ENCODE results near the gene PLIN5.

The PLIN5 gene

GRCh38 chr19:4580961-4581665 lies 46.1 kb upstream of the PLIN5 start:
- peak overlapping the region; percentile 51 for H3K9ac ChIP-seq (ENCODE audit: low read length)
- no peaks in the 10 kb centered on the region for H3K27me3 ChIP-seq (ENCODE audit: insufficient read depth, low read length, poor library complexity)
- H3K23ac ChIP-seq (ENCODE audit: low read length): no peak overlapping the region
- H3K79me1 ChIP-seq (ENCODE audit: low read length): no peaks in the 10 kb centered on the region
- no CpG with 5 or more reads among the region's 62 CpGs for WGBS (ENCODE audit: extremely low coverage, insufficient coverage, low lambda C conversion rate)
- no peak overlapping the region for H4K8ac ChIP-seq (ENCODE audit: low read depth, low read length)
- H3K4me1 ChIP-seq (ENCODE audit: control insufficient read depth, low read depth, low read length): no peaks in the 10 kb centered on the region
- H2BK15ac ChIP-seq (replicated peaks; ENCODE audit: low read depth): no peak overlapping the region
- H3K56ac ChIP-seq (ENCODE audit: low read length): peak overlapping the region; percentile 73
- no peak overlapping the region for H3K4ac ChIP-seq (ENCODE audit: low read depth, low read length)
- peak overlapping the region; percentile 56 for H3K4me2 ChIP-seq (ENCODE audit: low read length)
- DNase-seq: no peak
- H3K79me2 ChIP-seq (ENCODE audit: control insufficient read depth, insufficient read depth, low read length): no peaks in the 10 kb centered on the region
- no peak overlapping the region for H2BK120ac ChIP-seq (ENCODE audit: low read depth, low read length)
- H2BK5ac ChIP-seq (ENCODE audit: low read length): no peak overlapping the region
- no peaks in the 10 kb centered on the region for H3K36me3 ChIP-seq (ENCODE audit: control insufficient read depth, insufficient read depth, low read length)
- H3K18ac ChIP-seq (ENCODE audit: low read length): peak overlapping the region; percentile 54
- no peak overlapping the region for H2AK5ac ChIP-seq (ENCODE audit: low read length)
- H3K4me3 ChIP-seq (ENCODE audit: low read length): peak overlapping the region; percentile 24
- H4K5ac ChIP-seq (ENCODE audit: low read length): no peak overlapping the region
- H3K27ac ChIP-seq (ENCODE audit: low read depth, low read length): no peak overlapping the region

DNA sequence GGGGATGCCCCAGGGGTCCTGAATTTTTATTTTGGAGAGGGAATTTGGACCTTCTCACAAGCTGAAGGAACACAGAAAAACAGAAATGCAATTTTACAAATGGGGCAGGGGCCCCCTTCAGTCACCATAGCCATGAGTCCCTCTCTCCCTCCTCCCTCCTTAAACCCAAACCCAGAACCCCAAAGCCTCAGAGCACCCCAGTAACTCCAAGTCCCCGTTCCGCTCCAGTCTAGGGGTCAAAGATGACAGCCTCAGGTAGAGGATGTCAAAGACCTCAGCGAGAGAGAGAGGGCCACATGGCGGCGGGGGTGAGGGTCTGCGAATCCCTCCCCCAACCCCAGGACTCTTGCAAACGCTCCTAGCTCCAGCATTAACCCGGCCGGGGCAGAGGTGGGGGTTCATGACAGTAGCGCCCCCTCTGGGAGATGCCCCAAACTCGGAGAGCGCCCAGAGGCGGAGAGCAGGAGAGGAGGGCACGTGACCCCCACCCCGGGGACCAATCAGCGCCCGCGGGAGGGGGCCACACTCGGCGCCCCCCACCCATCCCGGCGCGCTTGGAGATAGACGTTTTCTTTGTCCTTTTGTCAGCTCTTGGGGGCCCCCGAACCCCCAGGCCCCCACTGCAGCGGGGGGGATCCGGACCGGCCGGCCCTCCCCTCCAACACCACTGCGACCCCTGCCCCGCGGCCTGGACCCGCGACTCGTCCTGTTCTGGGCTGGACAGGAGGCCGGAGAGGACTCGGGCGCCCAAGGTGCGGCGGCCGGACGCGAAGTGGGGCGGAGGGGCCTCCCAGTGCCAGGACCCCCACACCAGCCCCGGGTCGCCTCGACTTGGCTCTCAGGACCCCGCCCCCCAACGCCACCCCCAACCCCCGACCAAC lies 45.2 kb upstream of the PLIN5 start:
- DNase-seq: no peak
- H3K9ac ChIP-seq (ENCODE audit: low read length): peak overlapping the region; percentile 57
- peaks cover 3% of the 10 kb centered on the region for H3K4me1 ChIP-seq (ENCODE audit: control insufficient read depth, low read depth, low read length)
- H2AK5ac ChIP-seq (ENCODE audit: low read length): no peak overlapping the region
- H3K56ac ChIP-seq (ENCODE audit: low read length): peak overlapping the region; percentile 82
- H4K8ac ChIP-seq (ENCODE audit: low read depth, low read length): no peak overlapping the region
- H3K27me3 ChIP-seq (ENCODE audit: insufficient read depth, low read length, poor library complexity): no peaks in the 10 kb centered on the region
- H2BK15ac ChIP-seq (replicated peaks; ENCODE audit: low read depth): no peak overlapping the region
- H3K4ac ChIP-seq (ENCODE audit: low read depth, low read length): no peak overlapping the region
- peak overlapping the region; percentile 54 for H3K18ac ChIP-seq (ENCODE audit: low read length)
- no peak overlapping the region for H2BK120ac ChIP-seq (ENCODE audit: low read depth, low read length)
- peak overlapping the region; percentile 42 for H3K4me2 ChIP-seq (ENCODE audit: low read length)
- H3K27ac ChIP-seq (ENCODE audit: low read depth, low read length): no peak overlapping the region
- WGBS (ENCODE audit: extremely low coverage, insufficient coverage, low lambda C conversion rate): no CpG with 5 or more reads among the region's 50 CpGs
- no peak overlapping the region for H2BK5ac ChIP-seq (ENCODE audit: low read length)
- H4K5ac ChIP-seq (ENCODE audit: low read length): no peak overlapping the region
- H3K79me2 ChIP-seq (ENCODE audit: control insufficient read depth, insufficient read depth, low read length): no peaks in the 10 kb centered on the region
- H3K79me1 ChIP-seq (ENCODE audit: low read length): no peaks in the 10 kb centered on the region
- no peak overlapping the region for H3K23ac ChIP-seq (ENCODE audit: low read length)
- no peaks in the 10 kb centered on the region for H3K36me3 ChIP-seq (ENCODE audit: control insufficient read depth, insufficient read depth, low read length)
- no peak overlapping the region for H3K4me3 ChIP-seq (ENCODE audit: low read length)

DNA sequence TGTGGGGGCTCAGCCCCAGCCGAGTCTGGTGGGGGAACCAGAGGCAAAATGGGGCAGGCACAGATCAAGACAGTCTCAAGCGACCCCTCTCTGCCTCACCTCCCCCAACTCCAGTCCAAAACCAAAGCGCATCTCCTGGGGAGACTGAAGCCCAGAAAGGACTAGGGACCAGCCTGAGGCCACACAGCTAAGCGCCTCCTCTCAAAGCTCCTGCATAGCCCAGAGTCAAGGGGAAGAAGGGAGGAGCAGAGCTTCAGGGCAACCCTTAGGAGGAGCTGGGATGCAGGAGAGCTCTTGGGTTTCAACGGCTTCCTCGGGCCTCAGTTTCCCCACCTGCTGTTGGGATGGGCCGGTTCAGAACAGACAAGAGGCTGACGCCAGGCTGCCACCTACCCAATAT lies 44.4 kb upstream of the PLIN5 start:
- Histone ChIP-seq H3K18ac (ENCODE audit: low read length) (no peak overlapping the region), H3K4ac (ENCODE audit: low read depth, low read length) (no peak overlapping the region), H3K23ac (ENCODE audit: low read length) (no peak overlapping the region), H3K4me2 (ENCODE audit: low read length) (no peak overlapping the region), H3K56ac (ENCODE audit: low read length) (no peak overlapping the region), H2BK5ac (ENCODE audit: low read length) (no peak overlapping the region), H3K79me1 (ENCODE audit: low read length) (no peaks in the 10 kb centered on the region), H3K79me2 (ENCODE audit: control insufficient read depth, insufficient read depth, low read length) (no peaks in the 10 kb centered on the region), H4K8ac (ENCODE audit: low read depth, low read length) (no peak overlapping the region), H3K9ac (ENCODE audit: low read length) (no peak overlapping the region), H3K4me1 (ENCODE audit: control insufficient read depth, low read depth, low read length) (peaks cover 5% of the 10 kb centered on the region), H3K27me3 (ENCODE audit: insufficient read depth, low read length, poor library complexity) (no peaks in the 10 kb centered on the region), H2AK5ac (ENCODE audit: low read length) (no peak overlapping the region), H4K5ac (ENCODE audit: low read length) (no peak overlapping the region), H3K36me3 (ENCODE audit: control insufficient read depth, insufficient read depth, low read length) (no peaks in the 10 kb centered on the region), H3K4me3 (ENCODE audit: low read length) (no peak overlapping the region), H3K27ac (ENCODE audit: low read depth, low read length) (no peak overlapping the region), H2BK120ac (ENCODE audit: low read depth, low read length) (no peak overlapping the region), H2BK15ac (replicated peaks; ENCODE audit: low read depth) (no peak overlapping the region)
- no peak for DNase-seq
- no CpG with 5 or more reads among the region's 8 CpGs for WGBS (ENCODE audit: extremely low coverage, insufficient coverage, low lambda C conversion rate)

GRCh38 chr19:4578552-4579248 lies 43.7 kb upstream of the PLIN5 start:
- Histone ChIP-seq H3K56ac (ENCODE audit: low read length) (no peak overlapping the region), H2BK15ac (replicated peaks; ENCODE audit: low read depth) (no peak overlapping the region), H3K4me2 (ENCODE audit: low read length) (no peak overlapping the region), H4K5ac (ENCODE audit: low read length) (no peak overlapping the region), H3K27me3 (ENCODE audit: insufficient read depth, low read length, poor library complexity) (no peaks in the 10 kb centered on the region), H3K18ac (ENCODE audit: low read length) (no peak overlapping the region), H2AK5ac (ENCODE audit: low read length) (no peak overlapping the region), H2BK5ac (ENCODE audit: low read length) (no peak overlapping the region), H3K4ac (ENCODE audit: low read depth, low read length) (no peak overlapping the region), H3K23ac (ENCODE audit: low read length) (no peak overlapping the region), H3K9ac (ENCODE audit: low read length) (no peak overlapping the region), H3K79me2 (ENCODE audit: control insufficient read depth, insufficient read depth, low read length) (no peaks in the 10 kb centered on the region), H3K27ac (ENCODE audit: low read depth, low read length) (no peak overlapping the region), H3K4me1 (ENCODE audit: control insufficient read depth, low read depth, low read length) (peaks cover 5% of the 10 kb centered on the region), H3K4me3 (ENCODE audit: low read length) (no peak overlapping the region), H4K8ac (ENCODE audit: low read depth, low read length) (no peak overlapping the region), H2BK120ac (ENCODE audit: low read depth, low read length) (no peak overlapping the region), H3K79me1 (ENCODE audit: low read length) (no peaks in the 10 kb centered on the region), H3K36me3 (ENCODE audit: control insufficient read depth, insufficient read depth, low read length) (no peaks in the 10 kb centered on the region)
- no peak for DNase-seq
- no CpG with 5 or more reads among the region's 11 CpGs for WGBS (ENCODE audit: extremely low coverage, insufficient coverage, low lambda C conversion rate)

- H3K23ac ChIP-seq (ENCODE audit: low read length): no peak overlapping the region
- no peak overlapping the region for H3K9ac ChIP-seq (ENCODE audit: low read length)
- H3K4me1 ChIP-seq (ENCODE audit: control insufficient read depth, low read depth, low read length): peaks cover 5% of the 10 kb centered on the region
- no peaks in the 10 kb centered on the region for H3K27me3 ChIP-seq (ENCODE audit: insufficient read depth, low read length, poor library complexity)
- H4K5ac ChIP-seq (ENCODE audit: low read length): no peak overlapping the region
- peak; percentile 67 for DNase-seq
- no peak overlapping the region for H2BK120ac ChIP-seq (ENCODE audit: low read depth, low read length)
- H3K79me2 ChIP-seq (ENCODE audit: control insufficient read depth, insufficient read depth, low read length): no peaks in the 10 kb centered on the region
- no peak overlapping the region for H3K4me3 ChIP-seq (ENCODE audit: low read length)
- H3K36me3 ChIP-seq (ENCODE audit: control insufficient read depth, insufficient read depth, low read length): no peaks in the 10 kb centered on the region
- H3K56ac ChIP-seq (ENCODE audit: low read length): peak overlapping the region; percentile 71
- no peak overlapping the region for H4K8ac ChIP-seq (ENCODE audit: low read depth, low read length)
- no peak overlapping the region for H2BK5ac ChIP-seq (ENCODE audit: low read length)
- H3K79me1 ChIP-seq (ENCODE audit: low read length): no peaks in the 10 kb centered on the region
- no peak overlapping the region for H2AK5ac ChIP-seq (ENCODE audit: low read length)
- H3K4ac ChIP-seq (ENCODE audit: low read depth, low read length): no peak overlapping the region
- H2BK15ac ChIP-seq (replicated peaks; ENCODE audit: low read depth): no peak overlapping the region
- no peak overlapping the region for H3K18ac ChIP-seq (ENCODE audit: low read length)
- no peak overlapping the region for H3K27ac ChIP-seq (ENCODE audit: low read depth, low read length)
- no CpG with 5 or more reads among the region's 5 CpGs for WGBS (ENCODE audit: extremely low coverage, insufficient coverage, low lambda C conversion rate)
- H3K4me2 ChIP-seq (ENCODE audit: low read length): no peak overlapping the region
Observed at GRCh38 chr19:4577020-4577782, 42.2 kb upstream of the PLIN5 start.

Measured in mesendoderm (in vitro differentiated cells).